Fibroblast of skin of left biceps (primary cell): ENCODE measurements around the gene SEC63.
A peak's percentile ranks its signal among the peaks of the same experiment; 100 is the strongest.
"Not testable (repeated sequence)": the region's sequence is repeated elsewhere in the genome, so short reads cannot be mapped to it uniquely, and the experiment has no call there.

Source experiments
- DNase-seq, 2 experiments: peaks; one replicate each; pipeline ENCODE4 v3.0.0-alpha.2; 2013; ENCODE audit warnings: low read depth in 2 of 2

Gene SEC63

DNA sequence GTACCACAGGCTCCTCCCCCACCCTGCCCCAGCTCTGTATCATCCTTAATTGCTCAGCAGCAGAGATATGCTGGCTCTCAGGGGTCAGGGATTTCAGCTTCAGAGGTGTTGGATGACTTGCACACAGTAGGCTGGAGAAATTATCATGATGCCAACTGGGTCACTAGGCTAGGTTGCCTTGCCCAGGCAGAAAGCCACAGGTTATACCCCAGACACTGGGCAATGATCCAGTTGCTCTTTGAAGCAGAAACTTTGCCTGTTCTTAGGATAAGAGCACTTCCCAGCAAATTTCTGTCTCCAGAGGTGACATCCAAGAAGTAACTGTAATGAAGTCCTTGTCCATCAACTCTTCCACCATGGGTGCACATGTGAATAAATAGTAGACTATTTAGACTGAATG, 95.6 kb downstream of the SEC63 start:
- DNase-seq: no peak

- not testable (repeated sequence) for DNase-seq
Measured at GRCh38 chr6:107860963-107861362, 97.0 kb downstream of the SEC63 start.

DNA sequence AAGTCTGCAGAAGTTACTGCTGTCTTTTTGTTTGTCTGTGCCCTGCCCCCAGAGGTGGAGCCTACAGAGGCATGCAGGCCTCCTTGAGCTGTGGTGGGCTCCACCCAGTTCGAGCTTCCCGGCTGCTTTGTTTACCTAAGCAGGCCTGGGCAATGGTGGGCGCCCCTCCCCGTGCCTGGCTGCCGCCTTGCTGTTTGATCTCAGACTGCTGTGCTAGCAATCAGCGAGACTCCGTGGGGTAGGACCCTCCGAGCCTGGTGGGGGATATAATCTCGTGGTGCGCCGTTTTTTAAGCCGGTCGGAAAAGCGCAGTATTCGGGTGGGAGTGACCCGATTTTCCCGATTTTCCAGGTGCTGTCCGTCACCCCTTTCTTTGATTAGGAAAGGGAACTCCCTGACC, 97.9 kb downstream of the SEC63 start:
- DNase-seq: not testable (repeated sequence)

GRCh38 chr6:107853230-107853629, 104.8 kb downstream of the SEC63 start:
- DNase-seq: no peak

- DNase-seq: no peak
Measured at GRCh38 chr6:107849325-107849724, 108.7 kb downstream of the SEC63 start.

GRCh38 chr6:107847844-107848802, 109.9 kb downstream of the SEC63 start:
- DNase-seq: peak; percentile 44 to 47

- no peak for DNase-seq
Measured at GRCh38 chr6:107846262-107846795, 111.7 kb downstream of the SEC63 start.

DNA sequence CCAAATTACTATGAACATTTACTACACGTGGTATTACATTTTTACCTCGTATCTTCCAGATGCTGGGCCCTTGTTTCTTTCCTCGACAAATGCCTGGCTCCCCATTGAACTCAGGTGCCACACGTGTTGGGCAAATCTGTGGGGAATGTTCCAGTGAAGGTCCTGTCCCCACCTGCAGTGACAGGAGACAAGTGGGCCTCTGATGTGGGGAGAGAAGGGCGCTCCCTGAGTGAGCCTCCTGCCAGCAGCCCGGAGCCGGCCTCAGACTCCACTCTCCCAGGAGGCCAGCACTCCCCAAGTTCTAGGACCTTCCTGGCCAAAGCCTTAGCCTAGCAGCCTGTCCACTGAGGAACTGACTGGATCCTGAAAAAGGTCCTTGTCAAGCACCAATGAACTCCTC, 112.2 kb downstream of the SEC63 start:
- no peak for DNase-seq

DNA sequence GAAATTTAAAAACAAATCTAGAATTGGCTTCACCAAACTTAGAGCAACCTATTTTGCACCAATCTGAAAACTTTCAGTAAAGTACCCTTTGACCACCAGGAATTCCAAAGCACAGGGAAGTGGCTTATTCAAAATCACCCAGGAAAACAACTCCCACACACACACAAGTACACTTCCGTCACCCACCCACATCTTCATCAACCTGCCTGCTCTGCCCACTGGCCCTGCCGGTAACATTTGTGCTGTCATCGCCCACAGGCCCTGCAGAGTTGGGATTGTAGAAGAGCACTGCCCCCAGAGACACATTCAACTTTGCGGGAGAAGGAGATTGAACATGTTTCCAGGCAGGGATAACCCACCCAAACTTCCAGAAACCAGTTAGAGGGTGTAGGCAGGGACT, 114.6 kb downstream of the SEC63 start:
- DNase-seq: no peak

GRCh38 chr6:107841275-107841670, 116.7 kb downstream of the SEC63 start:
- no peak for DNase-seq

- DNase-seq: no peak
Measured at GRCh38 chr6:107840636-107841274, 117.3 kb downstream of the SEC63 start.

GRCh38 chr6:107833136-107833535, 124.9 kb downstream of the SEC63 start:
- DNase-seq: no peak

DNA sequence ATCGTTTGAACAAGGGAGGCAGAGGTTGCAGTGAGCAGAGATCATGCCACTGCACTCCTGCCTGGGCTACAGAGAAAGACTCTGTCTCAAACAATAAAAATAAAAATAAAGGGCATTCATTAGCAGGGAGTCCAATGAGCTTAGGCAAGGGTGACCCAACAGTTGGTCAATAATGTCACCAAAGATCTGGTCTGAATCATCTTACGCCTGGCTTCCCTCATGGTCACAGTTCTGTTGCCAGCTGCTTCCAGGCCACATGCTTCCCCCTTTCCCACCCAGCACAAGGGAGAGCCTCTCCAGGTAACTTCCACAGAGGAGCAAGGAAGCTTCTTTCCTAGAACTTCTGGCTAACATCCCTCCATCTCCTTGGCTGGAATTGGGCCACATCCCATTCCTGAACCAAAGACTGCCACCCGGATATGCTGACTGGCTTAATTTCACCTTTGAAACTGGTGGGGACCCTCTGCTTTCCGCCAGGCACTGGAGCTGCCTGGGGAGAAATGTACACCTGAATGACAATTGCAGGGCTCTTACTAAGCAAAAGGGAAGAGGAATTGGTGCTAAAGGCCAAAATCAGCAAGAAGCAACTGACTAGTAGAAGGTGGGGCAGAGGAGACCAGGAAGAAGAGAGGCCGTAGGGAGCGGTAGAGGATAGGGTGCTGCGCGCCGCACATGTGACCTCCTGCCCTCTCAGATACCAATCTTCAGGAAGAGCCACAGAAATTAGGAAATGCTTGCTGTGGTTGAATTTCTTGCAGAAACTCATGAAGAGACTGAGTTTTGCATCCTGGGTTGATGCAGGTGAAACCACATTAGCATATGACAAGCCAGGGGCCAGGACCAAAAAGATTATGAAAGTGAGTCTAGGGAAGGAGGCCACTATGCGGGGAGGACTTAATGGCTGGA, 125.6 kb downstream of the SEC63 start:
- no peak for DNase-seq

DNA sequence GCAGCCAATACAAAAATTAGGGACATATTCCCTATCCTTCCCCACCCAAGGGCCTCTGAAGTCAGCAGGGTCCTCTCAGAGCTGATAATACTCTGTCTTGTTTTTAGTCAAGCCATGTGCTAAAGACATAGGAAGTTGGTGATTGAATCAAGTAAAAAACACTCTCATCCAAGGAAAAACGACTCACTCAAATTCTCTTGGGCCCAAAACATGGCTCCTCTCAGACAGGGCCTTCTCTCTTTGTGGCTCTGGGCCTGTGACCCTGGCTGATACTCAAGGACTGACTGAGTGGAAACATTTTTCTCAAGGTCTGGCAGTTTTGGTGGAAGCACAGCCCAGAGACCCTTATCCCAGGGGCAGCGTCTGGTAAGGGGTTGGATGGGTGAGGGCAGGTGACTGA, 127.9 kb downstream of the SEC63 start:
- no peak for DNase-seq

DNA sequence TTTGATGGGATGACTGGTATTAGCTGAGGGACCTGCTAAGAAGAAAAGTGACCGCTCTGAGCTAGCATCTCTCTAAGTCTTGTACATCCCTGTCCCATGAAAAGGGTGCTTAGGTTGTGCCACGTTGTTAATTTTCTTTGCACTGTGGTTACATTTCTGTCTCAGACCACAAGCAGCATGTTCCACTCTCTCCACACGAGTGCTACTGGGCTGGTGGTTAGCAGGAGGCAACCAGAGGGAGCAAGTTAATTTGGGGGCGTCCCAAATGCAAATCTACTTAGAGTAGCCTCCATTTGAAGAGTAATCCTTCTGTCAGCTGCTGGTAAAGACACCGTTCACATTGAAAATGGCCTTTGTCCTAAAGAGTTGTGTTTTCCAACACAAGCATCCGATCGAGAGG, 130.5 kb downstream of the SEC63 start:
- no peak for DNase-seq

DNA sequence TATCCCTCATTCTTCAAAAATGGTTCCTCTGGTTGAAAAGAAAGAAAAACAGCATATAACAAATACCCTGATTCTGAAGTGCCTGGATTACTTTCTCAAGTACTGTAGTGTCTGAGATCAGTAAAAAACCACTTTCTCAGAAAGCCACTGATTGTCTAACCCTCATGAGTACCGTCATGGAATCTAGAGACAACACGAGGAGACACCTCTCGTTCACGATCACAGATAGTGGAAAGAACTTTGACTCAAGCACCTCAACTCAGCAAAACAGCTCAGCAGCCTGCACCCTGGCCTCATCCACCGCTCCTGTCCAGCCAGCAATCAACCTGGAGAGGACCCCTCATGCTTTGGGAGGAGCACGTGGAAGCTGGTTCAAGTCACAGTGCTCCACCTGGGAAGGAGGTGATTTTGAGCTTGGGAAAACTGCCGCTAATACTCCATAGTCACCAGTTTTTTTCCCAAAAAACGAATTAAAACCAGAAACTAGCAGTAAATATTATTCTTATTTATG, 134.9 kb downstream of the SEC63 start:
- DNase-seq: no peak

DNA sequence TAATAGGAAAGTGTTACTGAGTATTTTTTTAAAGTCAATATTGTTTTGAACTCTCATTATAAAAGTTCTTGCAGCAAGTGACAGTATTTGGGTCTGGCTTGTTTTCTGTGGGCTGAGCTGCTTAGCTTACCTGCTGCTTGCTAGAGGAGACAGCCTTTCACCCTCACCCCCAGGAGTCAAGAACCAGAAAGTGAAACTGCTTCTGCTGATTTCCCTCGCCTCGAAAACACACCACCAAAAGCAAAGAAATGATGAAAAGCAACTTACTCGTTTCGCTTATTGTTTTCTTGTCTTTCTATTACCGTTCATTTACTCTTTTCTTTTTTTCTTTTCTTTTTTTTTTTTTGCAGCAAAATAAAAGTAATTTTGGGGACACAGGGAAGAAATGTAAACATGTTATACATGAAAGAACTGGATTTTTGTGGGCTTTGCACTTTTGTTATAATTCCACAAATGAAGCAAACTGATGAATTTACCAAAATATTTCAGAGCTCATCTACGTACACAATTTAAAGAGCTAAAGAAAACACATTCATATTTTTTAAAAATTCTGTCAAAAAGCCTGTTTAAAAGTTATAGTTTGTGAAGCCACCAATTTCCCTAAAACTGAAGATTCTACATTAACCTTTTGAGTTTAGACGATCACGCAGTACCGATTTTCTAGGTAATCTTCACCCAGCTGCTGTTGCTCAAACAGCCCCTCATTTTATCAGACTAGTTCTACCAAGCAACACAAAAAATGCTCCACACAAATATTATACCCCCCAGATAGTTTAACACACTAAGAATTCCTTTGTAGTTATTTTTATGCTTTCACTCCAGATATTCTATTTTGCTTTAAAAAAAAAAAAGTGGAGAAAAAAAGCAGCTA, 135.6 kb downstream of the SEC63 start:
- DNase-seq: no peak

GRCh38 chr6:107821591-107821990, 136.4 kb downstream of the SEC63 start:
- DNase-seq: no peak

DNA sequence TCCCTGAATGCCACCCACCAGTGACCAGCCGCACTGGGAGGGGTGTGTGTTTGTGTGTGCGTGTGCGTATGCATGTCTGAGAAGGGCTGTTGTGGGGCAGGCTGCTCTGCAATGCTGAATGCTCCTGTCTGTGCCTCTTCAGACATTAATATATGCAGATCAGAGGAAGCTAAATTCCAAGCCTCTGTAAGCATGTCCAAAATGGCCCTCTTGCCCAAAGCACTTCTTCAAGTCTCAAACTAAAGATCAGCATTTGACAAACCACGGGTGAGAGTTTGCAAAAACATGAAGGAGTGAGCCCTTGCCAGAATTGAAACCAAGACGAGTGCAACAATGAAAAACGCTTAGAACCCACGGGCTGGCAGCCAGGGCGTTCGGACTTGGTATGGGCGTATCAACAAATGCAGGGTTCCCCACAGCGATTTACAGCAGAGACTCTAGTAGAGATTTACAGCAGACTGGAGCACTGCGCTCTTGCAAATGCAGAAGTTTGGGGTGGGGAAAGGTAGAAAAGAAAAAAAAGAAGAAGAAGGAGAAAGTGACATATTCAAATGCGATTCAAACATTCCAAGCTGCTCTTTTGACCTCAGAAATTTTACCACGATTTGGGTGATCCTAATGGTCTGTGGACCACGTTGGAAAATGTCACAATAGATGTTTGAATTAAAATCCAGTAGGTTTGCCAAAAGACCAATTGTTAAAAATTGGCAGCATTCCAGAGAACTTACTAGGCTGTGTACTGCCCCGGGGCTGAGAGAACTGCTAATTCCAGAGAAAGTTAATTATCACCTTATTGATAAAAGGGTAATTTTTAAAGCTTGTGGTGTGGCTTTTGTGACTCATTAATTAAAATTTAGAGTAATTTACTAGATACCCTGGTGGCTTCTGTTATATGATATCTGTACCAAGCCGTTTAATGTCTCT, 137.4 kb downstream of the SEC63 start:
- DNase-seq: no peak

- no peak for DNase-seq
Measured at GRCh38 chr6:107819964-107820337, 138.1 kb downstream of the SEC63 start.
